ENCODE data around the gene SAMD3. TPM values are rescaled to one million over a fixed set of nuclear protein-coding genes. Genes with fewer than 3 reads are reported as not detected.

The SAMD3 gene
- total RNA-seq, 1 experiment from 2014 or later: 7.5 TPM

DNA sequence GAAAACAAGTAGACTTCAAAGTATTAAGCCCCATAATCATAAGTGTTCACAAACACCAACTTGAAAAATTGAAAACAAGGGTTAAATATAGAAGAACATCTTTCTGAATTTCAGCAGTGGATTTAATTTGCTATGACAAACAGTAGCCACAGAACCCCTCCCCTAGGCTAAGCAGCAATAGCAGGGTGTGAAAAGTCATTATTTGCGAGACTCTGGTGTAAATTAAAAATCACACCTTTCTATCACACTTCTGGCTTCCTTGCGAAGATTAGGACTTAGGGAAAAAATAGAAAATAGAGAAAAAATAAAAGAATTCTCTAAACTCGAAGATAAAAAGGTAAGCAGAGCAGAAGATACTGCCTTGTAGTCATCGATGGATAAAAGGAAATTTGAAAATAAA lies 6.1 kb downstream of the SAMD3 start:
- Histone ChIP-seq H3K27me3 (ENCODE audit: insufficient read depth, low read length) (no peaks in the 10 kb centered on the region), H4K20me1 (ENCODE audit: insufficient read depth) (no peaks in the 10 kb centered on the region), H3K9ac (ENCODE audit: low read length) (no peak overlapping the region), H2AFZ (ENCODE audit: low read depth, low read length, poor library complexity, severe bottlenecking) (no peak overlapping the region), H3K79me2 (ENCODE audit: insufficient read depth, low read length) (no peaks in the 10 kb centered on the region), H3K27ac (ENCODE audit: low read depth, low read length) (no peak overlapping the region), H3K4me3 (replicated peaks in 1 of 2; ENCODE audit: low read depth in 1 of 2, low read length in 2 of 2) (no peak overlapping the region), H3K4me1 (ENCODE audit: control insufficient read depth in 1 of 2, insufficient read depth in 2 of 2, low read length in 2 of 2) (no peaks in the 10 kb centered on the region), H3K36me3 (ENCODE audit: control insufficient read depth in 1 of 2, insufficient read depth in 2 of 2, low read length in 2 of 2) (no peaks in the 10 kb centered on the region), H3K9me3 (ENCODE audit: control insufficient read depth in 1 of 2, insufficient read depth in 1 of 2, low read depth in 1 of 2, low read length in 2 of 2) (no peaks in the 10 kb centered on the region), H3K4me2 (ENCODE audit: low read length) (no peak overlapping the region), H3K9me2 (ENCODE audit: insufficient read depth) (no peaks in the 10 kb centered on the region)
- intact Hi-C loops (cut with micrococcal nuclease): no loop called here
- POLR2A ChIA-PET: no interaction called here
- RAD21 ChIA-PET (ENCODE audit: low non-redundant PET in 1 of 2, low total read pairs in 2 of 2, uncharacterized antibody in 2 of 2, unreplicated experiment in 2 of 2): no interaction called here
- no TSS peak for BruUV-seq (replicated peaks)
- no peak for TF ChIP-seq CBX3 (IDR thresholded peaks at IDR 0.05; ENCODE audit: low read depth)
- no peak for TF ChIP-seq EZH2phosphoT487 (IDR thresholded peaks at IDR 0.05; ENCODE audit: borderline replicate concordance)
- TF ChIP-seq ELF1 (IDR thresholded peaks at IDR 0.05; ENCODE audit: borderline replicate concordance, low read depth): no peak
- TF ChIP-seq ZNF274 (IDR thresholded peaks at IDR 0.05; ENCODE audit: low read depth, low read length): no peak
- TF ChIP-seq EGR1 (IDR thresholded peaks at IDR 0.05; ENCODE audit: low read depth): no peak
- no peak for TF ChIP-seq POLR2A (IDR thresholded peaks at IDR 0.05; ENCODE audit: borderline replicate concordance, extremely low read depth, insufficient read depth, insufficient read length)
- TF ChIP-seq YY1 (IDR thresholded peaks at IDR 0.05; ENCODE audit: extremely low read depth, insufficient replicate concordance, low read depth, low read length): no peak
- no peak for TF ChIP-seq FOSL1 (IDR thresholded peaks at IDR 0.05; ENCODE audit: low read depth)
- no peak for TF ChIP-seq JUND (IDR thresholded peaks at IDR 0.05)
- no peak for TF ChIP-seq ZFX (IDR thresholded peaks at IDR 0.05)
- no peak for TF ChIP-seq MAX (IDR thresholded peaks at IDR 0.05)
- TF ChIP-seq ZBTB33 (IDR thresholded peaks at IDR 0.05; ENCODE audit: extremely low read depth, insufficient replicate concordance, low read length): no peak
- TF ChIP-seq RAD21 (IDR thresholded peaks at IDR 0.05; ENCODE audit: low read depth): no peak
- no peak for TF ChIP-seq TCF7L2 (IDR thresholded peaks at IDR 0.05; ENCODE audit: borderline replicate concordance, extremely low read depth, insufficient read depth, insufficient read length)
- TF ChIP-seq SRF (IDR thresholded peaks at IDR 0.05; ENCODE audit: low read depth): no peak
- no peak for TF ChIP-seq CTCF (IDR thresholded peaks at IDR 0.05 in 2 of 3, conservative IDR thresholded peaks at IDR 0.05 in 1 of 3; ENCODE audit: borderline replicate concordance in 1 of 3, insufficient read depth in 1 of 3, low read depth in 2 of 3, low read length in 2 of 3)
- no peak for TF ChIP-seq SP1 (IDR thresholded peaks at IDR 0.05; ENCODE audit: low read depth)
- no peak for TF ChIP-seq POLR2AphosphoS5 (IDR thresholded peaks at IDR 0.05; ENCODE audit: low read depth, low read length)
- TF ChIP-seq EZH2 (IDR thresholded peaks at IDR 0.05): no peak
- DNase-seq (ENCODE audit: low read depth, low spot score): no peak
- no peak for ATAC-seq
- CTCF ChIA-PET: no interaction called here

All from HCT116 (cell line).